Right lobe of liver (tissue), 4 donors: ENCODE results near the gene TOE1.

Source experiments
- POLR2A ChIP-seq: fragments of 450-650 bp; IDR thresholded peaks from one replicate; pipeline ENCODE4 v1.6.1; 2017; ENCODE audit warnings: antibody characterized with exemption, mild to moderate bottlenecking
- TF ChIP-seq, protein P1 (sequence below), 4 donors: fragments of 200-600 bp in 3 of 4; fragments of 450-650 bp in 1 of 4; IDR thresholded peaks; one replicate each; pipeline versions ENCODE4 v1.5.1 to v1.8.0; 2016 to 2022; ENCODE audit warnings: antibody characterized with exemption in 4 of 4, mild to moderate bottlenecking in 2 of 4
- donor health status: DM: no; HTN: no; CAD: no.
- donor health status: DM: no; HTN: no; CAD: no.
- donor health status: DM: no; HTN: yes; CAD: no.

DNA sequence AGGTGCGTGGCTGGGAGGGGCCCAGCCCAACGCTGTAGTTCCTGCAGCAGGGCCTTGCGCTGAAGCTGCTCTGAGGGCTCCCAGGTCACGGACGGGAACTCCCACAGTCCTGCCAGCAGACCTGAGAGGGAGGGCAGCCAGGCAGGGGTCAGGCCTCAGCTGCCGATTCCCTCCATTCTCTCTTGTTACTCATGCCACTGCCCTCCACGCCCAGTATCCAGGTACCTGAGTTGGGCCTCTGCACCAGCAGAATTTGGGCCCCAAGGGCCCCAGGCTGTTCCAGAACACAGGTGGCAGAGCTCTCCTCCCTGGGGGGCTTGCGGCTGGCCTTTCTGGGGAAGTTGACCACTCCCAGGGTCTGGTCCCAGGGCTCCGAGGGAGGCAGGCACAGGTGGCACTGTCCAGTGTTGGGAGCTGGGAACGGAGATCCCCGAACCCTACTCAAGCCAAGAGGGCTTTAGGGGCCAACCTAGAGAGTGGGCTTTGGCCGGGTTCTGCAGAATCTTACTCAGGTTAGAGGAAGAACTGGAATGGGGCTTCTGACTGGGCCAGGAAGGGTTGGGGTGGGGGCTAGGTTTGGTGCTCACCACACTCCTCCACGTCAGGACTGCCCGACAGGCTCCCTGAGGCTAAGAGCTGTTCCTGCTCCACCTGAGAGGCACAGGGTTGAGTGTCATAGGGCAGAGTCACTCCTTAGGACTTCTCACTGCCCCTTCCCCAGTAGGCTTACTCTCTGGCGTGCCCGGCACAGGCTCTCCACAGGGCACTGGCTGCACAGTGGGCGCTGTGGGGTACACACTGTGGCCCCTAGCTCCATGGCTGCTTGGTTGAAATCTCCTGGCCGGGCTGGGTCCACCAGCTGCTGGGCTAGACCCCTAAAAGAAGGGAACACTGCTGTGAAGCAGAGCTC lies 8.3 kb upstream of the TOE1 start:
- TF ChIP-seq, protein P1, sequence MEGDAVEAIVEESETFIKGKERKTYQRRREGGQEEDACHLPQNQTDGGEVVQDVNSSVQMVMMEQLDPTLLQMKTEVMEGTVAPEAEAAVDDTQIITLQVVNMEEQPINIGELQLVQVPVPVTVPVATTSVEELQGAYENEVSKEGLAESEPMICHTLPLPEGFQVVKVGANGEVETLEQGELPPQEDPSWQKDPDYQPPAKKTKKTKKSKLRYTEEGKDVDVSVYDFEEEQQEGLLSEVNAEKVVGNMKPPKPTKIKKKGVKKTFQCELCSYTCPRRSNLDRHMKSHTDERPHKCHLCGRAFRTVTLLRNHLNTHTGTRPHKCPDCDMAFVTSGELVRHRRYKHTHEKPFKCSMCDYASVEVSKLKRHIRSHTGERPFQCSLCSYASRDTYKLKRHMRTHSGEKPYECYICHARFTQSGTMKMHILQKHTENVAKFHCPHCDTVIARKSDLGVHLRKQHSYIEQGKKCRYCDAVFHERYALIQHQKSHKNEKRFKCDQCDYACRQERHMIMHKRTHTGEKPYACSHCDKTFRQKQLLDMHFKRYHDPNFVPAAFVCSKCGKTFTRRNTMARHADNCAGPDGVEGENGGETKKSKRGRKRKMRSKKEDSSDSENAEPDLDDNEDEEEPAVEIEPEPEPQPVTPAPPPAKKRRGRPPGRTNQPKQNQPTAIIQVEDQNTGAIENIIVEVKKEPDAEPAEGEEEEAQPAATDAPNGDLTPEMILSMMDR (IDR thresholded peaks at IDR 0.05), result no peak
- no peak for TF ChIP-seq POLR2A
